ENCODE data around the gene CHRNA3.

CHRNA3 gene

GRCh38 chr15:78550815-78551214 is 70.0 kb downstream of the CHRNA3 start:
- DNase-seq, result no peak

- no peak for DNase-seq
Observed at GRCh38 chr15:78550194-78550593, 70.6 kb downstream of the CHRNA3 start.

Measured in DMS53 (cell line).